ENCODE results near the gene PLAC9.

Gene PLAC9

DNA sequence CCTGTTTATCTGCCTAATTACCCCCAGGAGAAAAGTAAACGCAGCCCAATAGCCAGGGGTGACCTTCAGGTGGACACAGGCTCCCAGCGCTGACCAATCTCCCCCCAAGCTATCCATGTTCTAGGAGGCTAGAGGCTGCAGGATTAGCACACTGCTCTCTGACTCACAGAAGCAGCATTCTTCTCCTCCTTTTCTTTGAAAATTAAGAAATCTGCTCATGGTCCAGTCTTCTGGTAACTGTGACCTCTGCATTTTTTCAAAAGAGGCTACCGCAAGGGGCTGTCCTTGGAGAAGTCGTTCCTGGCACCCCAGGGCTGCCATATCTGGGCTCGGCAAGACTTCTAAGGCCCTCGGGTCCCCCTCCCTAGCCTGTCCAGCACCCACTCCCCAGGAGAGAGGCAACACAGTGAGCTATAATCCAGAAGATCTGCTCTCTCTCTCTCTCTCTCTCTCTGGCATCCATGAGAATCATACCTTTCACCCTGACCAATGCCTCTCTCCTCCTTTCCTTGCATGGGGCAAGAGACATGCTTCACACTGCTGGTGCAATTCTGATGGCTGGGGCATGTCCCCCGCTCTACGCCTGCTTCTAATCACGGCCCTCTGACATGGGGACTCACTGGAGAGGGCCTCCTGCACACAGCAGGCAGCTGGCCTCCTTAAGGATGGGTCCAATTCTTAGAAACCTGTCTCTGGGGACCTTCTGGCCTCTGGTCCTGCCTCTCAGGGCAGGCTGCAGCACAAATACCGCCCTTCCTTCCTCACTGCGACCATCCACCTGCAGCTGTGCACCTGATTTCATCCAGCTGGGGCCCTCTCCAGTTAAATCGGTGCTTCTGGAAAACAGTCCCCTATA lies 45.5 kb downstream of the PLAC9 start:
- Histone ChIP-seq H3K9me3 (ENCODE audit: control extremely low read depth in 1 of 5, control insufficient read depth in 4 of 5, insufficient read depth in 2 of 5, low read depth in 1 of 5, low read length in 4 of 5) (no peaks in the 10 kb centered on the region), H3K27ac (ENCODE audit: insufficient read depth in 1 of 2, low read depth in 1 of 2, low read length in 2 of 2, poor library complexity in 1 of 2, severe bottlenecking in 2 of 2) (no peak overlapping the region), H3K4me3 (ENCODE audit: control insufficient read depth in 1 of 7, extremely low read depth in 1 of 7, insufficient read depth in 4 of 7, low read depth in 2 of 7, low read length in 6 of 7) (no peak overlapping the region), H3K4me1 (ENCODE audit: control extremely low read depth in 1 of 4, control insufficient read depth in 4 of 4, insufficient read depth in 4 of 4, low read length in 3 of 4) (peaks cover 0 to 3% (median 0%) of the 10 kb centered on the region in 4 experiments), H3K36me3 (ENCODE audit: control insufficient read depth in 4 of 4, insufficient read depth in 4 of 4, low read length in 3 of 4) (peaks cover 0 to 19% (median under 1%) of the 10 kb centered on the region in 4 experiments), H3K27me3 (replicated peaks in 2 of 5; ENCODE audit: control insufficient read depth in 4 of 5, insufficient read depth in 5 of 5, low read length in 4 of 5) (no peaks in the 10 kb centered on the region)
- CTCF ChIA-PET: interaction anchor here (1.1 to 1.7 kb wide), 5 partner anchors 9 to 247 kb away, joined by 3 to 6 read pairs (median 4); no protein-coding TSS in a partner anchor
- POLR2A ChIA-PET: no interaction called here
- DNase-seq: no peak
- 97% methylated on average over 12 of the region's 12 CpGs for WGBS (ENCODE audit: insufficient coverage)

DNA sequence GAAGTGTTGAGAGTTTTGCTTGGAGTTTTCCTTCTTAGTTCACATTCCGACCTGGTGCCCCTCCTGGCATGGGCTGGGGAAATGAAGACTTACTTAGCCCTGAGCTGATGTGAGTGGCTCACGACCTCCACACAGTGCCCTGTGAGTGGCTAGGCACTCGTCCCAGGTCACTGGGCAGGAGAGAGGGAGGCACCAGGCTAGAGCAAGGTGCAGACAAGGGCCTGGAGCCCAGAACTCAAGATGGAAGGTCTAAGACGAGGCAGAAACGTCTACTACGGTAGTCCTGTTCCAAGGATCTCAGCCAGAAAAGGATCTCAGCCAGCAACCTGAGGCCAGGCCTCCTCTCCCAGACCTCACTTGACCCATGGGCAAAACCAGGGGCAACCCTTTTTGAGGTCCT lies 50.5 kb downstream of the PLAC9 start:
- 98% methylated on average over 5 of the region's 6 CpGs for WGBS (ENCODE audit: insufficient coverage)
- CTCF ChIA-PET: interaction anchor here (1.7 to 2.6 kb wide), 2 partner anchors 7 to 23 kb away, joined by 5 to 11 read pairs; no protein-coding TSS in a partner anchor
- Histone ChIP-seq H3K27ac (ENCODE audit: insufficient read depth in 1 of 2, low read depth in 1 of 2, low read length in 2 of 2, poor library complexity in 1 of 2, severe bottlenecking in 2 of 2) (no peak overlapping the region), H3K27me3 (replicated peaks in 2 of 5; ENCODE audit: control insufficient read depth in 4 of 5, insufficient read depth in 5 of 5, low read length in 4 of 5) (no peaks in the 10 kb centered on the region), H3K4me1 (ENCODE audit: control extremely low read depth in 1 of 4, control insufficient read depth in 4 of 4, insufficient read depth in 4 of 4, low read length in 3 of 4) (peaks cover 2 to 19% (median 14%) of the 10 kb centered on the region in 4 experiments), H3K36me3 (ENCODE audit: control insufficient read depth in 4 of 4, insufficient read depth in 4 of 4, low read length in 3 of 4) (peaks cover 0 to 6% (median 4%) of the 10 kb centered on the region in 4 experiments), H3K4me3 (ENCODE audit: control insufficient read depth in 1 of 7, extremely low read depth in 1 of 7, insufficient read depth in 4 of 7, low read depth in 2 of 7, low read length in 6 of 7) (no peak overlapping the region), H3K9me3 (ENCODE audit: control extremely low read depth in 1 of 5, control insufficient read depth in 4 of 5, insufficient read depth in 2 of 5, low read depth in 1 of 5, low read length in 4 of 5) (no peaks in the 10 kb centered on the region)
- POLR2A ChIA-PET: no interaction called here
- no peak for DNase-seq

DNA sequence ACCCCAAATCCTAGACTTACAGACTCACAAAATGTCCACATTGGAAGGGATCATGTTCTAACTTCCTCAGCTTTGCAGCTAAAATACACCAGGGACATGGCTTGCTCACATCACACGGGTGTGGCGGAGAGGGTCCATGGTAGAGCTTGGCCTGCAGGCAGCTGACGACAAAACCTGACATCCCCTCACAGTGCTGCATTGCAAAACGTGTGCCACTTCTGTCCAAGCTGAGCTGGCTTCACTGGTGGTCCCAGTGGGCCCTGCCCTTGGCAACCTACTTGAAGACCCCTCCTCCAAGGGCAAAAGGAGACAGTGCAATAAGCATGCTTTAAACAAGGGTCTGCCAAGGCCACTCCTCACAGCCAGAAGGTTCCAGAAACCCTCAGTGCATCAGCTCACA lies 50.9 kb downstream of the PLAC9 start:
- no peaks in the 10 kb centered on the region for H3K9me3 ChIP-seq (ENCODE audit: control extremely low read depth in 1 of 5, control insufficient read depth in 4 of 5, insufficient read depth in 2 of 5, low read depth in 1 of 5, low read length in 4 of 5)
- ChIA-PET POLR2A (no interaction called here), CTCF (interaction anchor here (1.7 to 2.6 kb wide), 2 partner anchors 8 to 23 kb away, joined by 5 to 11 read pairs; no protein-coding TSS in a partner anchor)
- no peak overlapping the region for H3K4me3 ChIP-seq (ENCODE audit: control insufficient read depth in 1 of 7, extremely low read depth in 1 of 7, insufficient read depth in 4 of 7, low read depth in 2 of 7, low read length in 6 of 7)
- no peaks in the 10 kb centered on the region for H3K27me3 ChIP-seq (replicated peaks in 2 of 5; ENCODE audit: control insufficient read depth in 4 of 5, insufficient read depth in 5 of 5, low read length in 4 of 5)
- DNase-seq: no peak
- peaks cover 6 to 23% (median 18%) of the 10 kb centered on the region in 4 experiments for H3K4me1 ChIP-seq (ENCODE audit: control extremely low read depth in 1 of 4, control insufficient read depth in 4 of 4, insufficient read depth in 4 of 4, low read length in 3 of 4)
- H3K27ac ChIP-seq (ENCODE audit: insufficient read depth in 1 of 2, low read depth in 1 of 2, low read length in 2 of 2, poor library complexity in 1 of 2, severe bottlenecking in 2 of 2): no peak overlapping the region
- peaks cover 0 to 6% (median 4%) of the 10 kb centered on the region in 4 experiments for H3K36me3 ChIP-seq (ENCODE audit: control insufficient read depth in 4 of 4, insufficient read depth in 4 of 4, low read length in 3 of 4)
- 100% methylated on average over 4 of the region's 4 CpGs for WGBS (ENCODE audit: insufficient coverage)

GRCh38 chr10:80184291-80184690 lies 51.8 kb downstream of the PLAC9 start:
- WGBS (ENCODE audit: insufficient coverage): 93% methylated on average over 3 of the region's 4 CpGs
- Histone ChIP-seq H3K9me3 (ENCODE audit: control extremely low read depth in 1 of 5, control insufficient read depth in 4 of 5, insufficient read depth in 2 of 5, low read depth in 1 of 5, low read length in 4 of 5) (no peaks in the 10 kb centered on the region), H3K27me3 (replicated peaks in 2 of 5; ENCODE audit: control insufficient read depth in 4 of 5, insufficient read depth in 5 of 5, low read length in 4 of 5) (no peaks in the 10 kb centered on the region), H3K4me3 (ENCODE audit: control insufficient read depth in 1 of 7, extremely low read depth in 1 of 7, insufficient read depth in 4 of 7, low read depth in 2 of 7, low read length in 6 of 7) (no peak overlapping the region), H3K36me3 (ENCODE audit: control insufficient read depth in 4 of 4, insufficient read depth in 4 of 4, low read length in 3 of 4) (peaks cover 0 to 7% (median 4%) of the 10 kb centered on the region in 4 experiments), H3K4me1 (ENCODE audit: control extremely low read depth in 1 of 4, control insufficient read depth in 4 of 4, insufficient read depth in 4 of 4, low read length in 3 of 4) (peaks cover 11 to 30% (median 26%) of the 10 kb centered on the region in 4 experiments), H3K27ac (ENCODE audit: insufficient read depth in 1 of 2, low read depth in 1 of 2, low read length in 2 of 2, poor library complexity in 1 of 2, severe bottlenecking in 2 of 2) (no peak overlapping the region)
- ChIA-PET POLR2A (no interaction called here), CTCF (interaction anchor here (1.2 to 2.6 kb wide), 5 partner anchors 8 to 24 kb away, joined by 3 to 14 read pairs (median 5); partner anchors contain the start of gene ANXA11)
- no peak for DNase-seq

- no CpG with 5 or more reads among the region's 5 CpGs for WGBS (ENCODE audit: insufficient coverage)
- Histone ChIP-seq H3K4me1 (ENCODE audit: control extremely low read depth in 1 of 4, control insufficient read depth in 4 of 4, insufficient read depth in 4 of 4, low read length in 3 of 4) (peaks cover 15 to 32% (median 26%) of the 10 kb centered on the region in 4 experiments), H3K27ac (ENCODE audit: insufficient read depth in 1 of 2, low read depth in 1 of 2, low read length in 2 of 2, poor library complexity in 1 of 2, severe bottlenecking in 2 of 2) (peak overlapping the region in 1 of 2 experiments; percentile 75), H3K36me3 (ENCODE audit: control insufficient read depth in 4 of 4, insufficient read depth in 4 of 4, low read length in 3 of 4) (peaks cover 0 to 7% (median 4%) of the 10 kb centered on the region in 4 experiments), H3K27me3 (replicated peaks in 2 of 5; ENCODE audit: control insufficient read depth in 4 of 5, insufficient read depth in 5 of 5, low read length in 4 of 5) (no peaks in the 10 kb centered on the region), H3K9me3 (ENCODE audit: control extremely low read depth in 1 of 5, control insufficient read depth in 4 of 5, insufficient read depth in 2 of 5, low read depth in 1 of 5, low read length in 4 of 5) (no peaks in the 10 kb centered on the region), H3K4me3 (ENCODE audit: control insufficient read depth in 1 of 7, extremely low read depth in 1 of 7, insufficient read depth in 4 of 7, low read depth in 2 of 7, low read length in 6 of 7) (no peak overlapping the region)
- POLR2A ChIA-PET: interaction anchor here (0.9 kb wide), 1 partner anchor 19 kb away, joined by 3 read pairs; no protein-coding TSS in a partner anchor
- CTCF ChIA-PET: interaction anchor here (0.7 to 2.6 kb wide), 6 partner anchors 10 to 42 kb away, joined by 3 to 14 read pairs (median 3); partner anchors contain the start of gene ANXA11
- DNase-seq: no peak
Measured at GRCh38 chr10:80185578-80186299, 53.2 kb downstream of the PLAC9 start.

- CTCF ChIA-PET: interaction anchor here (1.1 to 2.4 kb wide), 3 partner anchors 7 to 33 kb away, joined by 3 to 14 read pairs (median 4); partner anchors contain the start of gene ANXA11
- 95% methylated on average over 12 of the region's 13 CpGs for WGBS (ENCODE audit: insufficient coverage)
- H3K27me3 ChIP-seq (replicated peaks in 2 of 5; ENCODE audit: control insufficient read depth in 4 of 5, insufficient read depth in 5 of 5, low read length in 4 of 5): no peaks in the 10 kb centered on the region
- POLR2A ChIA-PET: interaction anchor here (1.5 kb wide), 1 partner anchor 17 kb away, joined by 3 read pairs; no protein-coding TSS in a partner anchor
- peaks cover 0 to 7% (median 4%) of the 10 kb centered on the region in 4 experiments for H3K36me3 ChIP-seq (ENCODE audit: control insufficient read depth in 4 of 4, insufficient read depth in 4 of 4, low read length in 3 of 4)
- H3K9me3 ChIP-seq (ENCODE audit: control extremely low read depth in 1 of 5, control insufficient read depth in 4 of 5, insufficient read depth in 2 of 5, low read depth in 1 of 5, low read length in 4 of 5): no peaks in the 10 kb centered on the region
- no peak for DNase-seq
- peak overlapping the region in 1 of 2 experiments; percentile 75 for H3K27ac ChIP-seq (ENCODE audit: insufficient read depth in 1 of 2, low read depth in 1 of 2, low read length in 2 of 2, poor library complexity in 1 of 2, severe bottlenecking in 2 of 2)
- H3K4me3 ChIP-seq (ENCODE audit: control insufficient read depth in 1 of 7, extremely low read depth in 1 of 7, insufficient read depth in 4 of 7, low read depth in 2 of 7, low read length in 6 of 7): no peak overlapping the region
- H3K4me1 ChIP-seq (ENCODE audit: control extremely low read depth in 1 of 4, control insufficient read depth in 4 of 4, insufficient read depth in 4 of 4, low read length in 3 of 4): peaks cover 15 to 32% (median 26%) of the 10 kb centered on the region in 4 experiments
Measured at GRCh38 chr10:80186364-80187012, 54.0 kb downstream of the PLAC9 start.

Measured in common myeloid progenitor, CD34-positive (primary cell).